ENCODE measurements around the gene LAMA3.

Gene LAMA3

GRCh38 chr18:23832911-23833310 lies 143.7 kb downstream of the LAMA3 start:
- no peak for DNase-seq
- H3K4me1 ChIP-seq (ENCODE audit: insufficient read depth, low read length), result peaks cover 14% of the 10 kb centered on the region

GRCh38 chr18:23833714-23834113 lies 144.5 kb downstream of the LAMA3 start:
- H3K27me3 ChIP-seq (ENCODE audit: insufficient read depth, low read length, poor library complexity), result no peaks in the 10 kb centered on the region
- no peak overlapping the region for H3K4me2 ChIP-seq (ENCODE audit: insufficient read depth, low read length)
- H3K79me2 ChIP-seq (ENCODE audit: insufficient read depth, low read length), result no peaks in the 10 kb centered on the region
- TF ChIP-seq CTCF (IDR thresholded peaks at IDR 0.05; ENCODE audit: borderline replicate concordance, extremely low read depth, low read length, poor library complexity, severe bottlenecking) (no peak), EZH2 (IDR thresholded peaks at IDR 0.05; ENCODE audit: borderline replicate concordance, low read depth, low read length, severe bottlenecking) (no peak)
- ATAC-seq (ENCODE audit: insufficient read depth, low read depth), result peak; percentile 73
- H3K4me3 ChIP-seq (ENCODE audit: low read depth in 1 of 2, low read length in 2 of 2), result no peak overlapping the region
- H3K4me1 ChIP-seq (ENCODE audit: insufficient read depth, low read length), result peaks cover 7% of the 10 kb centered on the region; the same call in 1 of the 2 replicates
- no peaks in the 10 kb centered on the region for H3K36me3 ChIP-seq (ENCODE audit: insufficient read depth, low read length)
- peak; percentile 60 for DNase-seq
- H3K27ac ChIP-seq (ENCODE audit: low read length), result no peak overlapping the region
- H4K20me1 ChIP-seq (ENCODE audit: insufficient read depth, low read length), result no peaks in the 10 kb centered on the region
- H2AFZ ChIP-seq (ENCODE audit: low read depth, low read length), result no peak overlapping the region
- H3K9ac ChIP-seq (ENCODE audit: low read depth, low read length), result no peak overlapping the region
- no peaks in the 10 kb centered on the region for H3K9me3 ChIP-seq (ENCODE audit: insufficient read depth, low read length, severe bottlenecking)

More at GRCh38 chr18:23832911-23833310, 143.7 kb downstream of the LAMA3 start:
- no peak overlapping the region for H3K4me3 ChIP-seq (ENCODE audit: low read depth in 1 of 2, low read length in 2 of 2)
- H2AFZ ChIP-seq (ENCODE audit: low read depth, low read length), result no peak overlapping the region
- H3K36me3 ChIP-seq (ENCODE audit: insufficient read depth, low read length), result no peaks in the 10 kb centered on the region
- no peaks in the 10 kb centered on the region for H4K20me1 ChIP-seq (ENCODE audit: insufficient read depth, low read length)
- no peaks in the 10 kb centered on the region for H3K9me3 ChIP-seq (ENCODE audit: insufficient read depth, low read length, severe bottlenecking)
- no peaks in the 10 kb centered on the region for H3K79me2 ChIP-seq (ENCODE audit: insufficient read depth, low read length)
- no peak for ATAC-seq (ENCODE audit: insufficient read depth, low read depth)
- H3K4me2 ChIP-seq (ENCODE audit: insufficient read depth, low read length), result no peak overlapping the region
- no peak overlapping the region for H3K9ac ChIP-seq (ENCODE audit: low read depth, low read length)
- no peaks in the 10 kb centered on the region for H3K27me3 ChIP-seq (ENCODE audit: insufficient read depth, low read length, poor library complexity)
- TF ChIP-seq EZH2 (IDR thresholded peaks at IDR 0.05; ENCODE audit: borderline replicate concordance, low read depth, low read length, severe bottlenecking) (no peak), CTCF (IDR thresholded peaks at IDR 0.05; ENCODE audit: borderline replicate concordance, extremely low read depth, low read length, poor library complexity, severe bottlenecking) (no peak)
- H3K27ac ChIP-seq (ENCODE audit: low read length), result no peak overlapping the region

- no peaks in the 10 kb centered on the region for H3K4me1 ChIP-seq (ENCODE audit: insufficient read depth, low read length)
- no peak overlapping the region for H2AFZ ChIP-seq (ENCODE audit: low read depth, low read length)
- H3K4me2 ChIP-seq (ENCODE audit: insufficient read depth, low read length), result no peak overlapping the region
- no peaks in the 10 kb centered on the region for H4K20me1 ChIP-seq (ENCODE audit: insufficient read depth, low read length)
- no peaks in the 10 kb centered on the region for H3K79me2 ChIP-seq (ENCODE audit: insufficient read depth, low read length)
- no peak overlapping the region for H3K4me3 ChIP-seq (ENCODE audit: low read depth in 1 of 2, low read length in 2 of 2)
- H3K9ac ChIP-seq (ENCODE audit: low read depth, low read length), result no peak overlapping the region
- H3K9me3 ChIP-seq (ENCODE audit: insufficient read depth, low read length, severe bottlenecking), result no peaks in the 10 kb centered on the region
- ATAC-seq (ENCODE audit: insufficient read depth, low read depth), result no peak
- no peaks in the 10 kb centered on the region for H3K27me3 ChIP-seq (ENCODE audit: insufficient read depth, low read length, poor library complexity)
- TF ChIP-seq CTCF (IDR thresholded peaks at IDR 0.05; ENCODE audit: borderline replicate concordance, extremely low read depth, low read length, poor library complexity, severe bottlenecking) (no peak), EZH2 (IDR thresholded peaks at IDR 0.05; ENCODE audit: borderline replicate concordance, low read depth, low read length, severe bottlenecking) (no peak)
- no peaks in the 10 kb centered on the region for H3K36me3 ChIP-seq (ENCODE audit: insufficient read depth, low read length)
- DNase-seq, result no peak
- no peak overlapping the region for H3K27ac ChIP-seq (ENCODE audit: low read length)
Measured at GRCh38 chr18:23835091-23835490, 145.8 kb downstream of the LAMA3 start.

GRCh38 chr18:23835506-23835905 lies 146.3 kb downstream of the LAMA3 start:
- no peak overlapping the region for H2AFZ ChIP-seq (ENCODE audit: low read depth, low read length)
- no peak for TF ChIP-seq EZH2 (IDR thresholded peaks at IDR 0.05; ENCODE audit: borderline replicate concordance, low read depth, low read length, severe bottlenecking)
- no peak for TF ChIP-seq CTCF (IDR thresholded peaks at IDR 0.05; ENCODE audit: borderline replicate concordance, extremely low read depth, low read length, poor library complexity, severe bottlenecking)
- H3K4me3 ChIP-seq (ENCODE audit: low read depth in 1 of 2, low read length in 2 of 2), result no peak overlapping the region
- no peaks in the 10 kb centered on the region for H3K9me3 ChIP-seq (ENCODE audit: insufficient read depth, low read length, severe bottlenecking)
- H3K27me3 ChIP-seq (ENCODE audit: insufficient read depth, low read length, poor library complexity), result no peaks in the 10 kb centered on the region
- no peaks in the 10 kb centered on the region for H4K20me1 ChIP-seq (ENCODE audit: insufficient read depth, low read length)
- ATAC-seq (ENCODE audit: insufficient read depth, low read depth) (no peak), DNase-seq (no peak)
- H3K79me2 ChIP-seq (ENCODE audit: insufficient read depth, low read length), result no peaks in the 10 kb centered on the region
- no peak overlapping the region for H3K27ac ChIP-seq (ENCODE audit: low read length)
- H3K9ac ChIP-seq (ENCODE audit: low read depth, low read length), result no peak overlapping the region
- H3K4me1 ChIP-seq (ENCODE audit: insufficient read depth, low read length), result no peaks in the 10 kb centered on the region
- H3K36me3 ChIP-seq (ENCODE audit: insufficient read depth, low read length), result no peaks in the 10 kb centered on the region
- no peak overlapping the region for H3K4me2 ChIP-seq (ENCODE audit: insufficient read depth, low read length)

Data from DND-41 (cell line).